IPS-20b (cell line): ENCODE measurements around the gene TRMT6.

Source experiments
- H3K27ac ChIP-seq: one replicate; pipeline ENCODE4 v1.5.1; 2013; ENCODE audit warnings: low read length
- H3K27me3 ChIP-seq: 2 replicates; pipeline ENCODE4 v1.6.1; 2013; ENCODE audit warnings: mild to moderate bottlenecking, low read length, inconsistent platforms; ENCODE audit not compliant: insufficient read depth
- H3K36me3 ChIP-seq: 2 replicates; pipeline ENCODE4 v1.6.1; 2013; ENCODE audit warnings: low read depth, mild to moderate bottlenecking, inconsistent platforms, low read length, moderate library complexity; ENCODE audit not compliant: insufficient read depth
- H3K4me1 ChIP-seq: 2 replicates; pipeline ENCODE4 v1.6.1; 2013; ENCODE audit warnings: mild to moderate bottlenecking, control low read depth, inconsistent platforms, low read length, moderate library complexity; ENCODE audit not compliant: insufficient read depth
- H3K4me3 ChIP-seq: 2 replicates; pipeline ENCODE4 v1.5.1; 2013; ENCODE audit warnings: mild to moderate bottlenecking, low read length, inconsistent platforms
- H3K9ac ChIP-seq: 2 replicates; pipeline ENCODE4 v1.6.1; 2013; ENCODE audit warnings: low read depth, mild to moderate bottlenecking, inconsistent platforms, low read length, moderate library complexity
- H3K9me3 ChIP-seq: 2 replicates; pipeline ENCODE4 v1.6.1; 2013; ENCODE audit warnings: mild to moderate bottlenecking, low read depth, low read length, inconsistent platforms; ENCODE audit not compliant: insufficient read depth

TRMT6 gene

GRCh38 chr20:5945963-5946362 is 4.4 kb downstream of the TRMT6 start:
- Histone ChIP-seq H3K27me3 (no peaks in the 10 kb centered on the region), H3K9me3 (no peaks in the 10 kb centered on the region), H3K4me1 (peaks cover 4% of the 10 kb centered on the region), H3K4me3 (no peak overlapping the region), H3K36me3 (peaks cover 73% of the 10 kb centered on the region), H3K9ac (no peak overlapping the region), H3K27ac (no peak overlapping the region)

GRCh38 chr20:5938456-5939029 is 11.8 kb downstream of the TRMT6 start:
- H3K27me3 ChIP-seq, result no peaks in the 10 kb centered on the region
- no peak overlapping the region for H3K9ac ChIP-seq
- no peak overlapping the region for H3K27ac ChIP-seq
- no peaks in the 10 kb centered on the region for H3K9me3 ChIP-seq
- peaks cover 62% of the 10 kb centered on the region for H3K36me3 ChIP-seq
- no peak overlapping the region for H3K4me3 ChIP-seq
- no peaks in the 10 kb centered on the region for H3K4me1 ChIP-seq

- no peaks in the 10 kb centered on the region for H3K4me1 ChIP-seq
- H3K9ac ChIP-seq, result no peak overlapping the region
- H3K9me3 ChIP-seq, result no peaks in the 10 kb centered on the region
- H3K27ac ChIP-seq, result no peak overlapping the region
- no peaks in the 10 kb centered on the region for H3K27me3 ChIP-seq
- H3K4me3 ChIP-seq, result no peak overlapping the region
- H3K36me3 ChIP-seq, result peaks cover 39% of the 10 kb centered on the region
Observed at GRCh38 chr20:5936238-5936637, 14.1 kb downstream of the TRMT6 start.

GRCh38 chr20:5935384-5935783 is 14.9 kb downstream of the TRMT6 start:
- Histone ChIP-seq H3K4me3 (no peak overlapping the region), H3K36me3 (peaks cover 30% of the 10 kb centered on the region), H3K9me3 (no peaks in the 10 kb centered on the region), H3K4me1 (no peaks in the 10 kb centered on the region), H3K27ac (no peak overlapping the region), H3K27me3 (no peaks in the 10 kb centered on the region; the same call in 1 of the 2 replicates), H3K9ac (no peak overlapping the region)

DNA sequence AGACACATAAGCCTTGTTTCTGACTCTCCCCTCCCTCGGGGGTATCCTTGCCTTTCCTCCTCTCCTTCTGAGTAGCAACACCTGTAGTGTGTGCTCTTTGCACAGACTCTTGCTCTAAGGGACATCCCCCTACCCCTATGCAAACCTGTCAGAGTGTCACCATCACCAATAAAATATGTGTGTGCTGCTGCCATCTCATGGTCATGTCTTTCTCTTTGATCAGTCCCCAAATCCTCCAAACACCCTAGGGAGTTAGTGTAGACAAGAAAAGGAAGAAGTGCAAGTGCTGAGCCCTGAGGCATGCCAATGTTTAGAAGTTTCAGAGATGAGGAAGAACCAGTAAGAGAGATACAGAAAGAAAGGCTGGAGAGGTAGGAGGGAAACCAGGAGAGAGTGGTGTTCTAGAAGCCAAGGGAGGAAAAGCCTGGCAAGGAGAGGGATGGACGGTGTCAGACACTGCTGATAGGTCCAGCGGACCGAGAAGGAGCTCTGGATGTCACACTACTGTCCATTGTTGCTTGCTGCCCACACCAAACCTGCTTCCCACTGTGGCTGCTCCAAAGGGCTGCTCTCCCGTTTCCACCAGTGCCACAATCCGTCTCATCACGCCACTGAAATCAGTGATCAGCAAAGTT is 16.4 kb downstream of the TRMT6 start:
- Histone ChIP-seq H3K36me3 (peaks cover 16% of the 10 kb centered on the region), H3K9me3 (no peaks in the 10 kb centered on the region), H3K27me3 (no peaks in the 10 kb centered on the region; the same call in 1 of the 2 replicates), H3K9ac (no peak overlapping the region), H3K4me1 (no peaks in the 10 kb centered on the region), H3K27ac (no peak overlapping the region), H3K4me3 (no peak overlapping the region)

DNA sequence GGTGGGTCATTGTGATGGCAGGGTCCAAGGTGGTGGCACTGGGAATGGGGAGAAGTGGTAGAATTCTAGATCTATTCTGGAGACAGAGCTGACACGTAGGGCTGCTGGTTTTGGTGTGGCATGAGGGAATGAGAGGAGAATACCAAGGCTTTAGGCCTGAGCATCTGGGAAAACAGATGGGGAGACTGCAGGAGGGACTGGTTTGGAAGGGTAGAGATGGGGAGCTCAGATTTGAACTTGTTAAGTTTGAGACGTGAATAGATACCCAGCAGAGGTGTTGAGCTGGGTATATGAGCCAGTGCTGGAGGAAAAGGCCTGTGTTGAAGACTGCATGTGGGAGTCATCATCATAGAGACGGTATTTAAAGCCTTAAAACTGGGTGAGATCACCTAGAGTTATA is 17.5 kb downstream of the TRMT6 start:
- Histone ChIP-seq H3K36me3 (peaks cover 5% of the 10 kb centered on the region), H3K4me1 (no peaks in the 10 kb centered on the region), H3K9me3 (no peaks in the 10 kb centered on the region), H3K4me3 (no peak overlapping the region), H3K27ac (no peak overlapping the region), H3K9ac (no peak overlapping the region), H3K27me3 (no peaks in the 10 kb centered on the region; the same call in 1 of the 2 replicates)

GRCh38 chr20:5931411-5931810 is 18.9 kb downstream of the TRMT6 start:
- H3K4me3 ChIP-seq, result no peak overlapping the region
- H3K27me3 ChIP-seq, result no peaks in the 10 kb centered on the region; the same call in 1 of the 2 replicates
- H3K9me3 ChIP-seq, result no peaks in the 10 kb centered on the region
- no peaks in the 10 kb centered on the region for H3K4me1 ChIP-seq
- no peak overlapping the region for H3K27ac ChIP-seq
- no peak overlapping the region for H3K9ac ChIP-seq
- H3K36me3 ChIP-seq, result no peaks in the 10 kb centered on the region

- no peaks in the 10 kb centered on the region; the same call in 1 of the 2 replicates for H3K27me3 ChIP-seq
- H3K4me1 ChIP-seq, result no peaks in the 10 kb centered on the region
Observed at GRCh38 chr20:5928836-5929715, 21.3 kb downstream of the TRMT6 start.

DNA sequence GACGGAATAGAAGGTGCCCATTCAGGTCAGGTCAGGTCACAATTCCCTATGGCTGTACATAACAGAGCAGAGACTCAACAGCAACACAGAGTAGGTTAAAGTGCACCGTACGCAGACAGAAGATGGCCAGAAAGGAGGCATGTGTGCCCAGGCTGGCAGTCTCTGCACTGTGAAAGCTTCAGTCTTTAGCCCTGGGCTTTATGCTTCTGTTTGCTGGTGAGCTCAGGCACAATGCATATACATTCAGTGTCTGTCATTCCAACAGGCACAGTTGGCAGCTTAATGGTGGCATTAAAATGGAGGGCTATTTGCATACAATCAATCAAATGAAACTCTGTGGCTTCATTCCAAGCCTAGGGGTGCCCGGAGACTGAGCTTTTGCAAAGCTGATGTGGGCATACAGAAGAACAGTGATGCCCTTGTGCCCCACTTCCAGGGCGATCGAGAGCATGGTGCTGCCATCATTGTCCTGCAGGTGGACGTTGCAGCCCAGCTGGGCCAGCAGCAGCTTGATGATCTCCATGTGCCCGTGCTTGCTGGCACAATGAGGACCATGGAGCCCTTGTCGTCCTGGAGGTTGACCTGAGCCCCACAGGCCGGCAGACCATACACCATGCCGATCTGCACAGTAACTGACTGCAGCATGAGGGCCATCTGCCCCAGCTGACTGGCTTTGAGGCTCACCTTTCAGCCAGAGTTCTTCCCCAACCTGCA is 22.4 kb downstream of the TRMT6 start:
- Histone ChIP-seq H3K27me3 (no peaks in the 10 kb centered on the region; the same call in 1 of the 2 replicates), H3K36me3 (no peaks in the 10 kb centered on the region), H3K27ac (no peak overlapping the region), H3K4me3 (no peak overlapping the region), H3K4me1 (no peaks in the 10 kb centered on the region), H3K9ac (no peak overlapping the region), H3K9me3 (no peaks in the 10 kb centered on the region)

More at GRCh38 chr20:5928836-5929715, 21.3 kb downstream of the TRMT6 start:
- Histone ChIP-seq H3K4me3 (no peak overlapping the region), H3K9ac (no peak overlapping the region), H3K27ac (no peak overlapping the region), H3K36me3 (no peaks in the 10 kb centered on the region), H3K9me3 (no peaks in the 10 kb centered on the region)

DNA sequence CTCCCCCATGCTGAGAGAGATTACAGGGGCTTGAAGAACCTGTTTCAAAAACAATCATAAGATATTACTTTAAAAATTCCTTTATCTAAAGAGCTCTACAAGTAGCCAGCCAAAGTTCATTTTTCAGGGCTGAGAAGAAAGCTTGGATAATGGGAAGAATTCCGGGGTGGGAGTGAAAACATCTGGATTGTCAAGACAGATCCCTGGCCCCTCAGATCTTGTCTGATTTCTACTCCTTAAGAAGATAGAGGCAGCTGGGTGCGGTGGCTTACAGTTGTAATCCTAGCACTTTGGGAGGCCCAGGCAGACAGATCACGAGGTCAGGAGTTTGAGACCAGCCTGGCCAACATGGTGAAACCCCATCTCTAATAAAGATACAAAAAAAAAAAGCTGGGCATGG is 24.8 kb downstream of the TRMT6 start:
- H3K9me3 ChIP-seq, result no peaks in the 10 kb centered on the region
- H3K27me3 ChIP-seq, result no peaks in the 10 kb centered on the region
- no peak overlapping the region for H3K27ac ChIP-seq
- no peak overlapping the region for H3K9ac ChIP-seq
- no peaks in the 10 kb centered on the region for H3K4me1 ChIP-seq
- no peaks in the 10 kb centered on the region for H3K36me3 ChIP-seq
- H3K4me3 ChIP-seq, result no peak overlapping the region

DNA sequence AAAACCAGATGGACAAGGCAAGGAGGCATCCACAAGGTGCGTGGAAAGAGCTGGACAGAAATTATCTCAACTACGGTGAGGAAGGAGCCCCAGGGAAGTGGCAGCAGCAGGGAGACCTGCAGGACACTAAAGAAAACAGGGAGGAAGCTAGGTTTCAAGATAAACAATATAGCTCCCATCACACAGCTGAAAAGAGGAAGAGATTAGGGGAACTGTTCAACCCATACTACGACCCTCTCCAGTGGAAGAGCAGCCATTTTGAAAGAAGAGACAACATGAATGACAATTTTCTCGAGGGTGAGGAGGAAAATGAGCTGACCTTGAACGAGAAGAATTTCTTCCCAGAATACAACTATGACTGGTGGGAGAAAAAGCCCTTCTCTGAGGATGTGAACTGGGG is 26.8 kb downstream of the TRMT6 start:
- H3K27ac ChIP-seq, result no peak overlapping the region
- no peaks in the 10 kb centered on the region for H3K36me3 ChIP-seq
- H3K4me3 ChIP-seq, result no peak overlapping the region
- H3K4me1 ChIP-seq, result peaks cover 12% of the 10 kb centered on the region
- no peak overlapping the region for H3K9ac ChIP-seq
- H3K27me3 ChIP-seq, result no peaks in the 10 kb centered on the region
- H3K9me3 ChIP-seq, result no peaks in the 10 kb centered on the region
